AG04449 (cell line): ENCODE results near the gene AZU1.
"Not testable (repeated sequence)": the region's sequence is repeated elsewhere in the genome, so short reads cannot be mapped to it uniquely, and the experiment has no call there.

Experiments used
- CTCF ChIA-PET: fragments of 350-600 bp; formaldehyde crosslinking; extraction: SDS; loops from one replicate; lab custom pipeline; 2021; ENCODE audit warnings: antibody characterized with exemption; lab: Yijun Ruan, JAX
- POLR2A ChIA-PET: fragments of 400-600, 350-600 bp; formaldehyde crosslinking; extraction: SDS; loops from one replicate; lab custom pipeline; 2020; ENCODE audit warnings: antibody characterized with exemption, inconsistent platforms; lab: Yijun Ruan, JAX
- DNase-seq: peaks from one replicate; pipeline ENCODE4 v3.0.0-alpha.2; 2010; ENCODE audit warnings: low read depth, low spot score
- H3K4me3 ChIP-seq: 2 replicates; pipeline ENCODE4 v1.5.1; 2011; ENCODE audit warnings: low read depth, mild to moderate bottlenecking, control low read depth, low read length
- TF ChIP-seq, protein P1 (sequence below): IDR thresholded peaks from one replicate; pipeline ENCODE4 v1.5.1; 2011; ENCODE audit warnings: mild to moderate bottlenecking, moderate library complexity, low read length, control low read depth, inconsistent platforms; ENCODE audit not compliant: insufficient read depth; ENCODE audit errors: missing control alignments

Gene AZU1

GRCh38 chr19:843836-844545 is 16.4 kb downstream of the AZU1 start:
- TF ChIP-seq, protein P1, sequence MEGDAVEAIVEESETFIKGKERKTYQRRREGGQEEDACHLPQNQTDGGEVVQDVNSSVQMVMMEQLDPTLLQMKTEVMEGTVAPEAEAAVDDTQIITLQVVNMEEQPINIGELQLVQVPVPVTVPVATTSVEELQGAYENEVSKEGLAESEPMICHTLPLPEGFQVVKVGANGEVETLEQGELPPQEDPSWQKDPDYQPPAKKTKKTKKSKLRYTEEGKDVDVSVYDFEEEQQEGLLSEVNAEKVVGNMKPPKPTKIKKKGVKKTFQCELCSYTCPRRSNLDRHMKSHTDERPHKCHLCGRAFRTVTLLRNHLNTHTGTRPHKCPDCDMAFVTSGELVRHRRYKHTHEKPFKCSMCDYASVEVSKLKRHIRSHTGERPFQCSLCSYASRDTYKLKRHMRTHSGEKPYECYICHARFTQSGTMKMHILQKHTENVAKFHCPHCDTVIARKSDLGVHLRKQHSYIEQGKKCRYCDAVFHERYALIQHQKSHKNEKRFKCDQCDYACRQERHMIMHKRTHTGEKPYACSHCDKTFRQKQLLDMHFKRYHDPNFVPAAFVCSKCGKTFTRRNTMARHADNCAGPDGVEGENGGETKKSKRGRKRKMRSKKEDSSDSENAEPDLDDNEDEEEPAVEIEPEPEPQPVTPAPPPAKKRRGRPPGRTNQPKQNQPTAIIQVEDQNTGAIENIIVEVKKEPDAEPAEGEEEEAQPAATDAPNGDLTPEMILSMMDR: no peak
- POLR2A ChIA-PET: no interaction called here
- CTCF ChIA-PET: no interaction called here
- no peak for DNase-seq
- no peak overlapping the region for H3K4me3 ChIP-seq

DNA sequence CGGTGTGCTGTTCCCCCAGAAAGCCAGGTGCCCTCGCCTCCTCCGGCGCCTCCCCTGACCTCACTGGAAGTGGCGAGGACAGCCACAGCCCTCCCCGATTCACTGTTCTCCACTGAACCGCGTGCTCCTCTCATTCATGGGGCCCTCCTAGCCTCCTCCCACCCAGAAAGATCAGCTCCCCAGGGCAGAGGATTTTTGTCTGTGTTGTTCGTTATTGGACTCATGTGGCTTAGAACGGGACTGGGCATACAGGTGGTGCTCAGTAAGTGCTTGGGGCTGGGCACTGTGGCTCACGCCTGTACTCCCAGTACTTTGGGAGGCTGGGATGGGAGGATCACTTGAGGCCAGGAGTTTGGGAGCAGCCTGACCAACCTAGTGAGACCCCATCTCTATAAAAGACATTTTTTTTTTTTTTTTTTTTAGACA is 16.9 kb downstream of the AZU1 start:
- TF ChIP-seq, protein P1: no peak
- H3K4me3 ChIP-seq: no peak overlapping the region
- ChIA-PET POLR2A (no interaction called here), CTCF (no interaction called here)
- no peak for DNase-seq

GRCh38 chr19:845707-846521 is 18.3 kb downstream of the AZU1 start:
- ChIA-PET POLR2A (no interaction called here), CTCF (interaction anchor here (1.1 kb wide), 1 partner anchor 10 kb away, joined by 3 read pairs; no protein-coding TSS in a partner anchor)
- DNase-seq: no peak
- TF ChIP-seq, protein P1: no peak
- no peak overlapping the region for H3K4me3 ChIP-seq

DNA sequence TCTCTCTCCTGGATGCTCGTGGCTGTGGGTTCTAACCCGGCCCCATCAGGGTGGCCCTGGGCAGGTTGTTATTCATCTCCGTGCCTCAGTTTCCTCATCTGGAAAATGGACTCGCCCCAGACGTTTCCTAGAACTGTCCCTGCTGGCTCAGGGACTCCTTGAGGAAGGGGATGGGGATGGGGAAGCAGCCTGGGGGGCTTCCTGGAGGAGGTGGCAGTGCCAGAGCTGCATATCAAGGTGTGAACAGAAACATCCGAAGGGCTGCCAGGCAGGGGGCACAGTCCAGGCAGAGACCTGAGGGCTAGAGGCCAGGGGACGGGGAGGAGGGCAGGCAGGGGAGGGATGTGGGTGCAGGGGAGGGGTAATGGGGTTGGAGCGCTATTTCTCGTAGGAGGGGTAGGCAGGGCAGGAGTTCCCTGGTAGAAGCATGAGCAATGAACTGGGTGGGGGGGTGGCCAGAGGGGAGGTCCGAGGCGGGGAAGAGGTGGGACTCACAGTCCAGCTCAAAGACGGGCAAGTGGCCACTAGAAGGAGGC is 20.8 kb downstream of the AZU1 start:
- ChIA-PET POLR2A (no interaction called here), CTCF (interaction anchor here (3.0 to 3.1 kb wide), 2 partner anchors 10 to 16 kb away, joined by 20 to 27 read pairs; partner anchors contain the start of gene CFD)
- no peak overlapping the region for H3K4me3 ChIP-seq
- TF ChIP-seq, protein P1: no peak
- DNase-seq: no peak

GRCh38 chr19:849195-849594 is 21.6 kb downstream of the AZU1 start:
- H3K4me3 ChIP-seq, DNase-seq, POLR2A ChIA-PET: not testable (repeated sequence)
- CTCF ChIA-PET: interaction anchor here (1.0 to 3.1 kb wide), 4 partner anchors 9 to 74 kb away, joined by 3 to 27 read pairs (median 12); partner anchors contain the start of gene CFD

GRCh38 chr19:850221-850978 is 22.8 kb downstream of the AZU1 start:
- peak; percentile 47 for DNase-seq
- ChIA-PET POLR2A (interaction anchor here (0.8 kb wide), 1 partner anchor 52 kb away, joined by 4 read pairs; no protein-coding TSS in a partner anchor), CTCF (interaction anchor here (0.8 to 3.1 kb wide), 7 partner anchors 8 to 73 kb away, joined by 3 to 27 read pairs (median 4); partner anchors contain the start of gene CFD)
- H3K4me3 ChIP-seq: no peak overlapping the region; the same call in 1 of the 2 replicates
- TF ChIP-seq, protein P1: no peak
